ENCODE measurements around the gene MRE11. TPM values are rescaled to one million over a fixed set of nuclear protein-coding genes. Genes with fewer than 3 reads are reported as not detected.

Gene MRE11
- polyA plus RNA-seq, 1 of the 3 experiments (the other 2 are of a cell fraction) = 2.8 TPM

- peaks cover 0 to 7% of the 10 kb centered on the region in 2 experiments; a peak in 1 of 4 replicates for H3K4me1 ChIP-seq (ENCODE audit: control insufficient read depth in 1 of 2, insufficient read depth in 2 of 2, low read depth in 1 of 2, low read length in 1 of 2)
- H3K36me3 ChIP-seq (replicated peaks in 1 of 2; ENCODE audit: control insufficient read depth in 1 of 2, insufficient read depth in 2 of 2, low read length in 1 of 2) = no peaks in the 10 kb centered on the region
- H3K27me3 ChIP-seq (ENCODE audit: insufficient read depth) = no peaks in the 10 kb centered on the region
- WGBS (ENCODE audit: low lambda C conversion rate) = 47% methylated on average over 2 of the region's 2 CpGs
- H3K9ac ChIP-seq = no peak overlapping the region
- no peak overlapping the region for H3K4me3 ChIP-seq (ENCODE audit: low read depth in 2 of 2, low read length in 1 of 2)
- no peaks in the 10 kb centered on the region for H3K9me2 ChIP-seq
- no peak overlapping the region for H3K4me2 ChIP-seq
- CTCF ChIA-PET = interaction anchor here (0.6 kb wide), 2 partner anchors 88 to 805 kb away, joined by 3 to 4 read pairs; no protein-coding TSS in a partner anchor
- no peaks in the 10 kb centered on the region for H3F3A ChIP-seq (replicated peaks; ENCODE audit: insufficient read depth)
- H3K9me3 ChIP-seq = no peaks in the 10 kb centered on the region
- no peak for DNase-seq
- no peak overlapping the region for H2AFZ ChIP-seq (ENCODE audit: low read depth)
- no peaks in the 10 kb centered on the region for H4K20me1 ChIP-seq (ENCODE audit: insufficient read depth)
- H3K27ac ChIP-seq (ENCODE audit: low read depth in 2 of 2, low read length in 1 of 2) = no peak overlapping the region
- POLR2A ChIA-PET = no interaction called here
- H3K79me2 ChIP-seq (ENCODE audit: insufficient read depth) = no peaks in the 10 kb centered on the region
- TF ChIP-seq FOSL2 (IDR thresholded peaks at IDR 0.05; ENCODE audit: borderline replicate concordance, low read depth) (no peak), EZH2phosphoT487 (IDR thresholded peaks at IDR 0.05; ENCODE audit: borderline replicate concordance, low read depth) (no peak), MEF2A (IDR thresholded peaks at IDR 0.05; ENCODE audit: borderline replicate concordance, low read depth) (no peak), RFX5 (IDR thresholded peaks at IDR 0.05; ENCODE audit: low read length) (no peak)
Measured at GRCh38 chr11:94515398-94515797, 21.8 kb upstream of the MRE11 start.

- CTCF ChIA-PET = interaction anchor here (0.8 to 4.7 kb wide), 2 partner anchors 8 to 618 kb away, joined by 3 to 26 read pairs; no protein-coding TSS in a partner anchor
Measured at GRCh38 chr11:94513091-94513490, 19.4 kb upstream of the MRE11 start.

DNA sequence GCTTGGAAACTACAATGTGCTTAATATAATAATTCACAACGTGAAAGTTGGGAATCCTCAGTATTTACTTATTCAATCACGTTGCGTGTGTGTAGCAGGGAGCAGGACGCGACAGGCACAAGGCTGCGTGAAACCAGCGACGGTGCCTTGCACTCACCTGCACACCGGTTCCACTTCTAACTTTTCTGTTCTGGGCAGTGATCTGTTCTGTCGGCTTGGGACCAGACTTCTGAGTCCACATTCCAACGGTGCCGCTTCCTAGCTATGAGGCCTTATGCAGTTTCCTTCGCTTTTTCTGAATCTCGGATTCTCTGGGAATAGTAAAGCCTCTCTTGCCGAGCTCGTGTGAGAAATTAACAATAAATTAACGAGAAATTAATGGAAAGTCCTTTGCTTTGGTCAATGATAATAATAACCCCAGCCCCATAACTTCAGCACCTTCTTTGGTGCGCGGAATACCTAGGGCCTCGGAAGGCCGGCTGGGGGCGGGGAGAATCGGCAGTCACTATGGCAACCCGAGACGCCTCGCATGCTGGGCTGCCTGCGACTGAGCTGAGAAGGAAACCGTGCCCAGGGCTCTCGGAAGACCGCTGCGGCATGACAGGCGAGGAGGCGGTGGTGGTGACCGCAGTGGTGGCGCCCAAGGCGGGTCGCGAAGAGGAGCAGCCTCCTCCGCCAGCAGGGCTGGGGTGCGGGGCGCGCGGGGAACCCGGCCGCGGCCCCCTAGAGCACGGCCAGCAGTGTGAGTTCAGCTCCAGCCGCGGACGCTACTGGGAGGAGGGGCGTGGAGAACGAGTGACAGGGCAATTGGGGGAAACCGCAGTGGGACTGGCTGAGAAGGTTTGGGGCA, 18.5 kb upstream of the MRE11 start, which contains the start of gene C11orf97:
TSS of gene C11orf97 (plus strand) at position 530 of the 850 bp plus-strand sequence. CDS start at position 598, 68 bp downstream.
- Histone ChIP-seq H3K4me1 (ENCODE audit: control insufficient read depth in 1 of 2, insufficient read depth in 2 of 2, low read depth in 1 of 2, low read length in 1 of 2) (peaks cover 0 to 7% of the 10 kb centered on the region in 2 experiments; a peak in 1 of 4 replicates), H3K36me3 (replicated peaks in 1 of 2; ENCODE audit: control insufficient read depth in 1 of 2, insufficient read depth in 2 of 2, low read length in 1 of 2) (no peaks in the 10 kb centered on the region), H3K9me2 (no peaks in the 10 kb centered on the region), H3F3A (replicated peaks; ENCODE audit: insufficient read depth) (no peaks in the 10 kb centered on the region), H3K9me3 (no peaks in the 10 kb centered on the region), H4K20me1 (ENCODE audit: insufficient read depth) (no peaks in the 10 kb centered on the region), H3K27ac (ENCODE audit: low read depth in 2 of 2, low read length in 1 of 2) (no peak within 1 kb of the TSS), H3K27me3 (ENCODE audit: insufficient read depth) (no peaks in the 10 kb centered on the region), H2AFZ (ENCODE audit: low read depth) (peak within 1 kb of the TSS; percentile 68), H3K9ac (no peak within 1 kb of the TSS; the same call in 1 of the 2 replicates), H3K4me3 (ENCODE audit: low read depth in 2 of 2, low read length in 1 of 2) (peak within 1 kb of the TSS; percentile 66 to 80), H3K79me2 (ENCODE audit: insufficient read depth) (no peaks in the 10 kb centered on the region), H3K4me2 (peak within 1 kb of the TSS; percentile 82)
- ChIA-PET CTCF (interaction anchor here (0.8 to 4.7 kb wide), 5 partner anchors 7 to 617 kb away, joined by 3 to 26 read pairs (median 3); no protein-coding TSS in a partner anchor), POLR2A (no interaction called here)
- TF ChIP-seq SIN3A (IDR thresholded peaks at IDR 0.05; ENCODE audit: borderline replicate concordance, low read depth, low read length) (0 out of 2 replicates have a peak, but pooled peaks have one; percentile 49), CHD2 (IDR thresholded peaks at IDR 0.05; ENCODE audit: low read length, partially characterized antibody) (peak; percentile 44), FOSL2 (IDR thresholded peaks at IDR 0.05; ENCODE audit: borderline replicate concordance, low read depth) (no peak), MXI1 (IDR thresholded peaks at IDR 0.05; ENCODE audit: low read depth, low read length) (peak; percentile 91)
- 40% methylated on average over 30 of the region's 53 CpGs for WGBS (ENCODE audit: low lambda C conversion rate)
- peak; percentile 82 for DNase-seq

More at GRCh38 chr11:94513091-94513490, 19.4 kb upstream of the MRE11 start:
- H3K9me2 ChIP-seq = no peaks in the 10 kb centered on the region
- 67% methylated on average over 2 of the region's 2 CpGs for WGBS (ENCODE audit: low lambda C conversion rate)
- no peak overlapping the region for H3K9ac ChIP-seq
- H3K36me3 ChIP-seq (replicated peaks in 1 of 2; ENCODE audit: control insufficient read depth in 1 of 2, insufficient read depth in 2 of 2, low read length in 1 of 2) = no peaks in the 10 kb centered on the region
- DNase-seq = no peak
- H3K4me1 ChIP-seq (ENCODE audit: control insufficient read depth in 1 of 2, insufficient read depth in 2 of 2, low read depth in 1 of 2, low read length in 1 of 2) = peaks cover 0 to 7% of the 10 kb centered on the region in 2 experiments; a peak in 1 of 4 replicates
- no peak overlapping the region for H3K4me3 ChIP-seq (ENCODE audit: low read depth in 2 of 2, low read length in 1 of 2)
- no peaks in the 10 kb centered on the region for H3K79me2 ChIP-seq (ENCODE audit: insufficient read depth)
- POLR2A ChIA-PET = no interaction called here
- TF ChIP-seq, protein P1, sequence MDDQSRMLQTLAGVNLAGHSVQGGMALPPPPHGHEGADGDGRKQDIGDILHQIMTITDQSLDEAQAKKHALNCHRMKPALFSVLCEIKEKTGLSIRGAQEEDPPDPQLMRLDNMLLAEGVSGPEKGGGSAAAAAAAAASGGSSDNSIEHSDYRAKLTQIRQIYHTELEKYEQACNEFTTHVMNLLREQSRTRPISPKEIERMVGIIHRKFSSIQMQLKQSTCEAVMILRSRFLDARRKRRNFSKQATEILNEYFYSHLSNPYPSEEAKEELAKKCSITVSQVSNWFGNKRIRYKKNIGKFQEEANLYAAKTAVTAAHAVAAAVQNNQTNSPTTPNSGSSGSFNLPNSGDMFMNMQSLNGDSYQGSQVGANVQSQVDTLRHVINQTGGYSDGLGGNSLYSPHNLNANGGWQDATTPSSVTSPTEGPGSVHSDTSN (IDR thresholded peaks at IDR 0.05) = peak; percentile 22; the same call in 1 of the 2 replicates
- TF ChIP-seq MEF2A (IDR thresholded peaks at IDR 0.05; ENCODE audit: borderline replicate concordance, low read depth) = no peak
- no peak overlapping the region; the same call in 1 of the 2 replicates for H3K4me2 ChIP-seq
- H3F3A ChIP-seq (replicated peaks; ENCODE audit: insufficient read depth) = no peaks in the 10 kb centered on the region
- no peaks in the 10 kb centered on the region for H4K20me1 ChIP-seq (ENCODE audit: insufficient read depth)
- H2AFZ ChIP-seq (ENCODE audit: low read depth) = no peak overlapping the region
- H3K9me3 ChIP-seq = no peaks in the 10 kb centered on the region
- H3K27ac ChIP-seq (ENCODE audit: low read depth in 2 of 2, low read length in 1 of 2) = no peak overlapping the region
- no peaks in the 10 kb centered on the region for H3K27me3 ChIP-seq (ENCODE audit: insufficient read depth)
